GM19468 (cell line): ENCODE results near the gene TP63.

ENCODE experiments used
- ATAC-seq: cut with Tn5 transposase; IDR thresholded peaks from one replicate; pipeline ENCODE4 v1.9.1; 2021; ENCODE audit warnings: mild to moderate bottlenecking, moderate library complexity, moderate number of reproducible peaks; ENCODE audit not compliant: unreplicated experiment; ENCODE audit errors: extremely low read depth

TP63 gene

GRCh38 chr3:189901481-189901880 is 270.3 kb downstream of the TP63 start:
- ATAC-seq = no peak

GRCh38 chr3:189902230-189903186 is 271.3 kb downstream of the TP63 start:
- ATAC-seq = no peak

DNA sequence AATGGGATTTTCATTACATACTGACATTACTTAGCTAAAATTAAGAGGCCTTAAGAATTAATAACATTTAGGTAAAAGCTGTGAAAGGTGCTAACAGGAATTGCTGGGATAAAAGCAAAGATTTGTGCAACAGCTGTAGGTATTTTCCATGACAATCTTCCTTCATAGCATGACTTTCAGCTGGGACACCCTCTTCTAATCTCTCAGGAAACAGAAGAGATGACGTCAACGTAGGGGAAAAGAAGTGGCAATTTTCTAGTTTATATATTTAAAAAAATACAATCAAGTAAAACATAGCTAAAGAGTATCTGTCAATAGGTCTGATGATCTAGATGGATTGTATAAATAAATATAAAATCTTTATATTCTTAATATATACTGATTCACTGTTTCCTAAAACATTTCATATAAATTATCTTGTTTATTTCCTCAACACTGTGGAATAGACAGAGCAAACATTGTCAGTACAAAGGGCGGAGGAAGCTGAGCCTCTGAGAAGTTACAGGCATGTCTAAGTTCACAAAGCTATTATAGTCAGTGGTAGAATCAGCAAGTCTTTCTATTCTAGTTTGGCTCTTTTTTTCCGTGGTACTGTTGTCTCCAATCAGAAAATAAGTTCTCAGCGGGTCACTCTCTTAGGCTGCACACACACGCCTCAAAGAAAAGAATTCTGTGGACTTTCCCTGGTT is 272.5 kb downstream of the TP63 start:
- no peak for ATAC-seq

DNA sequence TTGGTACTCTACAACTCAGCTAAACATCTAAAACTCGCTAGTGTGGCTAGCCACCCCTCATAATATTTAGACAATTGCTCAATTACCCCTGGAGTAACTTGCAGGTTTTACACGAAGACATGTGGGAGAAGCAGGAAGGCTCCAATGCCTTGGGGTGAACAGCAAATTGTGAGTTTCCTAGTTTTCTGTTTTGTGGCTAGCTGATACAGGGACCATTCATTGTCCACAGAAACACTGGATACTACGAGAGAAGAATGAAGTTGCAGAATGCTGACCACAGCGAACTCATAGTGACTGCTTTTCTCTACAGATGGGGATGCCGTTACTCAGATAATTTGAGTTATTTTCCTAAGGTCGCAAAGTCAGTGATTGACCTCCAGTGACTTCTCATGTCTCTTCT is 276.6 kb downstream of the TP63 start:
- ATAC-seq = no peak

DNA sequence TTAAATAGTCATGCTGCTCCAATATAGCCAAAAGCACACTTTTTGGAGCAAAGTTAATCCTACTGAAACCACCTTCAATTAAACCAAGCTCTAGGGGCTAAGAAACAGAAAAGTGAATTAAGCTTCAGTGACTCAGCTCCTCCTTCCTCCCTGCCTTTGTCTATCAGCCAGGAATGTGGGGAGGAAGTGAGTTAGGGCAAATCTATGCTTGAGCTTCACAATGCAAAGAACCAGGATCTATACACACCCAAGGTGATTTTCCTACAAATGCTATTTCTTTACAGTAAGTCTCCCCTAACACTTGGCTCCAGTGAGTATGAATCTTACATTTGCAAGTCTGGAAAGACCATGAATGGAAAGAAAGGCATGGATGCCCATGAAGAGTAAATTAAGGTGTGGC is 277.5 kb downstream of the TP63 start:
- ATAC-seq = no peak

GRCh38 chr3:189909139-189909538 is 277.9 kb downstream of the TP63 start:
- ATAC-seq = no peak

DNA sequence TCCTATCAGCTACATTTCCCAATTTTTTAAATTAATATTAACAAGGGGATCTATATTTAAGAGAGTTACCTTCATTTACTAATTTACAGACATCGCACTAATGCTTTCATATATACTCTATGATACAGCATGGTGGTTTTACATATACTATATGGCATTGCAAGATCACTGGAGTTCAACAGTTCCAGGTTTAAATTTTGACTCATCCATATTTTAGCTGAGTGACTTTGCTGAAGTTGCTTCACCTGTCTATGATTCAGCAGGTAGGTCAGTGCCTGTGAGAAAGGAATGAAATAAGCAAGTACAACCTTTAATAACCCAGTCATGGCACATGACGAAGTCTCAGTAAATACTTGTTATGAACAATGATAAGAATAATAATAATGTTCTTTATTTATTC is 278.4 kb downstream of the TP63 start:
- no peak for ATAC-seq

DNA sequence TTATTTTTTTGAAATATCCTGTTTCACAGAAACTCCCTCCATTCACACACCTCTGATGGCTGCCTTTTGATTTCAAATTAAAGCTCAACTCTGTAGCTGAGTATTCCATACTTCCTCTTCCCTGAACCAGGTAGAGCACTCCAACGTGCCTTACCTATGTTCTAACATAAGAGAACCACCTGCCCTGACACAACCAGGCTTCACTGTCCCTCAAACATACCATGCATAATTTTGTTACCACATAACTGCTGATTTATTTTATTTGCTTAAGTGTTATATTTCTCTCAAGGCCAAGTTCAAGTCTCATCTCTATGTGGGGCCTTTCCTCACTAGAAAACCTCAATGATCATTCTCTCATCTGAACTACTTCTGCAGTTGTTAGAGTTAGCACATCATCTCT is 279.8 kb downstream of the TP63 start:
- no peak for ATAC-seq

- ATAC-seq = no peak
These were observed 283.6 kb downstream of the TP63 start for GRCh38 chr3:189914799-189915198.

DNA sequence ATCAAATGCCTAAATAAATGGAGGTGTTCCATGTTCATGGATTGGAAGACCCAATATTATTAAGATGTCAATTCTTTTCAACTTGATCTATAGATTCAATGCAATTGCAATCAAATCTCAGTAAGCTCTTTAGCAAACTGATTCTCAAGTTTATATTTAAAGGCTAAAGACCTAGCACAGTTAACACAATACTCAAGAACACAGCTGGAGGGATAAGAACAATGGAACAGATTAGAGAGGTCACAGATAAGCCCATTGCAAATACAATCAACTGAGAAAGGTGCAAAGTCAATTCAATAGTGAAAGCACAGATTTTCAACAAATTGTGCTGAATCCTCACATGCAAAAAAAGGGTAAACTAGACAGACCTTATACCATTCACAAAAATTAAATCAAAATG is 290.6 kb downstream of the TP63 start:
- no peak for ATAC-seq

DNA sequence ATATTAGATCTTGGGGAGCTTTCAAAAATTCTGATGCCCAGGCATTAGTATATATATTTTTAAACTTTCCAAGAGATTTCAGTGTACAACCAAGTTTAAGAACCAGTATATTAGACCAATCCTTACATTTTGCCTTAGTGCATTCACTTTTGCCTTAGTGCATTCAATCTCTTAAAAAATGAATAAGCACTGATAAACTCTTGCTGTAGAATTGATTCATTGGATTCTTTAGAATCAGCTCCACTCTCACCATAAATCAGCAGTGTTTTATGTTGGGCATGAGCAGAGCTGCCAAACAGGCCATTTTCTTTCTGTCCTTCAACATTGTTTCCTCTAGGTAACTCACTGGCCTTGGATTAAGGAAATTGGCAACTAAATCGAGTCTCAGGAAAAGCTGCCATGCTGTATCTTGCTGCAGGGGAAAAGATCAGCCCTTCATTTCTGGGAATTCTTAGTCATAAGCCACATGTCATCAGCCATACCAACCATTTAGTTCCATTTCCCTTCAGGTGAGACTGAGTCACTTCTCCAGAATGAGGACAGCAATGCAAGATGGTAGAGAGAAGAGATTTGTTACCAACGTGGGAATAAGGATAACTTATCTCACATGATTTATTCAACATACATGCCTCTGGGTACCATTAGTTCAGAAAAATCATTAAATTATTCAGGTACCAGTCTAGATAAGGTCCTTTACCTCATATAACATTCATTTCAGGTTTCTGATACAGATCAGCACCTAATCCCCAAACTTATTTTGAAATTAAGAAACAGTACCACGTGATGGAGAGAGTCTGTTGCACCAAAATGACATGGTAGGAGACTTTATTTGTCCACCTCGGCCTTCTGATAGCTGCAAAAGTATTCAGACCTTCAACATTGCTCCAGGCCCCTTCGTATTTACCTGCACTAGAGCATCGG is 297.0 kb downstream of the TP63 start:
- no peak for ATAC-seq

DNA sequence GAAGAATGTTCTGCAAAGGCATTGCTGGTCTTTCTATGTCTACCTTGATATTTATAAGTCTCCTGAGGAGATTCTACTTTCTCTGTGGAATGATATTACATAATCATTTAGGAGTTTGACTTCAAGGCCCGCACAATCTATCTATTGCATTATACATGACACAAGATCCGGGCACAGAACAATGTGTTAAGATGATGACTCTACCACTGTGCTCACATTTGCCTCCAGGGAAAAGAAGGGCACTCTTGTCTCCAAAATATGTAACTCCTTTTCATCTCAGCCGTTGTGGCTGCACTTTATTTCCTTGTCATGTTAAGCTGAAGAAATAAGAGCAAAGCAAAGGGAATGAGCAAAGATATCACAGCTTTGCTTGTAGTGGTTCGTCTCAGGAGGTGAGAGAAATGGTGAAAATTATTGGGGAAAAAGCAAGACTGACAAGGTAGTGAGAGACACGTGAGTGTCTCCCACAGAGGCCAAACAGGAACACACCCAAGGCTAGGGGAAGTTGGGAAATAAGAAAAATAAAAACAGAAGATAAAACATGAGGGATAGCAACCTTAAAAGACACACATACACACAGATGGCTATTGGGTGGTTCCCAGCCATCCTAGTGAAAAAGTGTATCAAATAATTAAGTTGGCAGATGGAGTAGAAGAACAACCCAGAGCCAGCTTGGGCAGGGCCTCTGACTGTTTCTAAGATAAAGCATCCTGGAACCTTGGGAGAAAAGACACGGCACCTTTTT is 305.2 kb downstream of the TP63 start:
- no peak for ATAC-seq

GRCh38 chr3:189937302-189938127 is 306.3 kb downstream of the TP63 start:
- ATAC-seq = no peak

- ATAC-seq = no peak
These were observed 309.9 kb downstream of the TP63 start for GRCh38 chr3:189941125-189941524.

DNA sequence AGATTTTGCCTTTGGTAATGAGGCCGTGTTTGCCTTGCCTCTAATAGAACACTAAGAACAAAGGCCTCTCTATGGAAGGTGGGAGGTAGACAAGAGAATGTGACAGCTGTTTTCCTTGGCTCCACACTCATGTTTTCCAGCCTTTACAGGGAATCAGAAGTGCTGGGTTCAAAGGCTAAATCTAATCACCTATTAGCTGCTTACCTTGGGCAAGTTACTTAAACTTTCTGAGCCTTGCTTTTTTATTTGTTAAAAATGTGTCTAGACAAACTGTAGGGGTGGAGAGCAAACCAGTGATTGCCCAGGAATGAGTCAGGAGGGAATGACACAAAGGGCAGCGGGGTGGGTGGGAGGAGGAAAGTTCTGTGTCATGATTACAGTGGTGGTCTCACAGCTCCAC is 310.5 kb downstream of the TP63 start:
- no peak for ATAC-seq

DNA sequence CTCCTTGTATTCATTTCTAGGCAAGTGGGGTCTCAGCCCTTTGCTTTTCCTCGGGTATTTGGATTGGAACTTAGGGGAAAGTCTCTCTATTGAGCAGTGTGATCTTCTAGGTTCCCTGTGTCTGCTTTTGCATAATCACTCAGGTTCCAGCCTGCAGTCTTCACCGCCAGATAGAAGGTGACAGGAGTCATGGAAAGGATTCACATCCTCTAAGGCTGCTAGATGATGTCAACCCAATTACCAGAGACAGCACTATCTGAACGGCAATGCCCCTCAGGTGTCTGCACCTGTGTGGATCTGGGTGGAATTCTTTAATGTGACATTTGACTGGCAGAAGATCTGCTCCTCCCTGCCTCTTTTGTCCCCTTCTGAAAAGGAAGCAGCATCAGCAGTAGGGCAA is 311.8 kb downstream of the TP63 start:
- ATAC-seq = no peak

DNA sequence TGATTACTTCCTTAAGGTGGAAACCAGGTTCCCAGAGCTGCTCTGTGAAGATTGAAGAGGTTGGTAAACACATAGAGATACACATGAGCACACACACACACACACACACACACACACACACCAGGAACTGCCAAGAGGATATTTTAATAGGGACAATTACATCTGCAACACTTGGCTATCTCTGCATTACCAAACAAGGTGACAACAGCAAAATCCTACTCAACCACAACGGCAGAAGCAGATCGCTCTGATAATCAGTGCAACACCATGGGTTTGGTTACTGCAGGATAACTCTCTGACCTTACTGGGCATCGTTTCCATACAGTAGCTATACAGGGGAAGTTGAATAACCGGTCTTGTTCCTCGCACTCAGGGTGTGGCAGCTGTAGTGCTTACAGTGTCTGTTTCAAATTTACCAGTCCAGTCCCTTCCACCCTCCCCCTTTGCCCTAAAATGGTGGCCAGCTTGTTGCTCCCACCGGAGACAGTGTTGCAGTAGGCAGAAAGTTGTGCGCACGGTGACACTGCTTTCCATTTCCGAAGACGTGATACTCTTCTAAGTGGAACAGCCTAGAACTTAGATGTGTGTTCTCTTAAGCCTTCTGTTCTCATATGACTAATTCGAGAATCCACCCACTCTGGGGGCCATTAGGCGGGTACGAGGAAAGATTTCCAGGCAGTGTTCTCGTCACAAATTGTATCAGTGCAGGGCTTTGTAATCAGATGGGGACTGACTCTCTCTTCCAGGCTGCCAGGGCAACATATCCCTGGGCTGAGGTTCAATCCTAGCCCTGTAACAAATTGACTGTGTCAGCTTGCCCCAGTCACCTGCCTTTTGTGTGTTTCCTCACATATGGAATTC is 313.3 kb downstream of the TP63 start:
- no peak for ATAC-seq
